Vagina (tissue), 2 donors: Measurements from ENCODE around the gene KDM1B. TPM values are rescaled to one million over a fixed set of nuclear protein-coding genes. Genes with fewer than 3 reads are reported as not detected.
A peak's percentile ranks its signal among the peaks of the same experiment; 100 is the strongest.
"Not testable (repeated sequence)": the region's sequence is repeated elsewhere in the genome, so short reads cannot be mapped to it uniquely, and the experiment has no call there.

Experiments
- DNase-seq, 2 donors: peaks; one replicate each; pipeline ENCODE4 v3.0.0-alpha.2; 2017; ENCODE audit errors: extremely low spot score in 2 of 2
- H3K27ac ChIP-seq: fragments of 200-600 bp; sonication (generic); one replicate; pipeline ENCODE4 v1.5.1; 2019
- H3K27me3 ChIP-seq: fragments of 200-600 bp; sonication (generic); one replicate; pipeline ENCODE4 v1.5.1; 2019
- H3K36me3 ChIP-seq, 2 donors: fragments of 200-600 bp; sonication (generic); one replicate each; pipeline ENCODE4 v1.5.1; 2017 to 2019
- H3K4me1 ChIP-seq: fragments of 200-600 bp; sonication (generic); one replicate; pipeline ENCODE4 v1.5.1; 2019
- H3K4me3 ChIP-seq, 2 donors: fragments of 200-600 bp; sonication (generic); 1 replicate in 1 of 2; 2 replicates in 1 of 2; pipeline ENCODE4 v1.5.1; 2016 to 2019
- H3K9me3 ChIP-seq: fragments of 200-600 bp; sonication (generic); one replicate; pipeline ENCODE4 v1.5.1; 2019
- CTCF ChIP-seq, 3 experiments: fragments of 450-650 bp in 2 of 3; fragments of 200-600 bp in 1 of 3; sonication (generic) in 1 of 3; IDR thresholded peaks; one replicate each; pipeline ENCODE4 v1.5.1; 2017 to 2019; ENCODE audit warnings: antibody characterized with exemption in 3 of 3, mild to moderate bottlenecking in 2 of 3, moderate library complexity in 2 of 3
- POLR2A ChIP-seq, 2 donors: fragments of 450-650 bp; IDR thresholded peaks; one replicate each; pipeline ENCODE4 v1.6.1; 2017; ENCODE audit warnings: antibody characterized with exemption in 2 of 2, mild to moderate bottlenecking in 2 of 2, moderate library complexity in 2 of 2
- POLR2AphosphoS5 ChIP-seq, 2 donors: sonication (generic); formaldehyde crosslinking; IDR thresholded peaks; one replicate each; pipeline ENCODE4 v1.9.0; 2017; ENCODE audit warnings: antibody characterized with exemption in 2 of 2, mild to moderate bottlenecking in 2 of 2, low read depth in 1 of 2; ENCODE audit not compliant: insufficient read depth in 1 of 2
- intact Hi-C: fragments of 100-400 bp; cut with DNase I; formaldehyde crosslinking; loops from one replicate; pipeline ENCODE4 v1.15.1; 2023
- total RNA-seq: library from RNA; depleted of rRNA; stranded (reverse); fragments of >200 nt; gene quantifications from one replicate; pipeline ENCODE4 v1.2.3, GENCODE V29; 2016

KDM1B gene
- total RNA-seq, 1 donor from 2014 or later, result 20.6 TPM

DNA sequence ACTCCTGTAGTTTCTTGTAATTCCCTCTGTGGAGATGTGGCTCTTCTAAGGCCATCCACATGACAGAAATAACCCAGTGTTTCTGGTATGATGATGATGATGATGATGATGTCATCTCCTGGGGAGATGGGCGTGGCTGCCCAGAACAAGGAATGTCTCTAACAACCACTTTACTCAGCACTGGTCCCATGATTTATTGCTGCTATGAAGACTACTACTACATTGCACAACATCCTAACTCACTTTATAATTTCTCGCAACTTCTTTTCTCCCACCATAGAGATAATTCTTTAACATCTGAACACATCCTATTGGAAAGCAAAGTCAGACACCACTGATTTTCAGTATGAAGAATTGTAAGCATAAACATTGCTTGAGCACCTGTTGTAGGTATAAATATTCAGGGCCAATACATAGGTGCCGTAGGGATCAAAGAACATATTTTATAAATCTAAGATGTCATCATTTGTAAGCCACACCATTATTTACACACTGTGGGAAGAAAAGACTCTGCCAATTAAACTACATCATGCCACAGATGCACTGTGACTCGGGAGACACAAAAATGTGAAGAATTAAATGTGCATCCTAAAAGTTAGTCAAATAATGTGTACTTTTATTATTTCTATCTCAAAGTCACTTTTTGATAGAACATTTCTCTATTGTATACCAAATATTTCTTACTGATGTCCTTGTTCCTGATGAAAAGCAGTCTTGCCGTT lies 6.8 kb upstream of the KDM1B start:
- no peaks in the 10 kb centered on the region for H3K9me3 ChIP-seq
- no peaks in the 10 kb centered on the region for H3K27me3 ChIP-seq
- peaks cover 0 to 8% of the 10 kb centered on the region in 2 donors for H3K36me3 ChIP-seq
- H3K4me1 ChIP-seq, result peaks cover 9% of the 10 kb centered on the region
- no peak for TF ChIP-seq CTCF (IDR thresholded peaks at IDR 0.05)
- peak in 1 of 2 donors; percentile 29 for TF ChIP-seq POLR2AphosphoS5 (IDR thresholded peaks at IDR 0.05; ENCODE audit: insufficient read depth in 1 of 2, low read depth in 1 of 2)
- no peak for TF ChIP-seq POLR2A (IDR thresholded peaks at IDR 0.05)
- no peak for DNase-seq
- intact Hi-C loops, result no loop called here
- H3K4me3 ChIP-seq, result no peak overlapping the region
- H3K27ac ChIP-seq, result peak overlapping the region; percentile 4

GRCh38 chr6:18151391-18151790 lies 3.8 kb upstream of the KDM1B start:
- intact Hi-C loops, H3K36me3 ChIP-seq, H3K27ac ChIP-seq, H3K9me3 ChIP-seq, DNase-seq, H3K27me3 ChIP-seq, H3K4me3 ChIP-seq: not testable (repeated sequence)
- H3K4me1 ChIP-seq, result peaks cover 26% of the 10 kb centered on the region

DNA sequence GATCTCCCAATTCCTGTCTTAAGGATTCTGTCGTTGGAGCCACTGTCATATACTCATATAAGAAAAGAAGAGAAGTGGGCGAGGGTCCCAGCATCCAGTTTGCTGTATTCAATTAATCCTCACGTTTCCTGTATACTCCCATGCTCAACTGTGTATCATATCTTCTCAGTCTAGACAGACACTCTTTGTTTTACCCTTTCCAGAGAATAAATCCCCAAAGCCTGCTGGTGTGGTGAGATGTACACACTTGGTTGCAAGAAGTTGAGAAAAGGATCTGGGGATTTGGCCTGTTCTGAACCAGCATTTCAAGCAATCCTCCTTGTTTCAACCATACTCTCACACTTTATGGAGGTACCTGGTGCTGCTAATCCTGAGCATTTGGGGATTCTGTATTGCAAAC lies 3.4 kb upstream of the KDM1B start:
- Histone ChIP-seq H3K4me1 (peaks cover 29% of the 10 kb centered on the region), H3K27ac (no peak overlapping the region), H3K9me3 (no peaks in the 10 kb centered on the region), H3K27me3 (no peaks in the 10 kb centered on the region), H3K36me3 (no peaks in the 10 kb centered on the region), H3K4me3 (no peak overlapping the region)
- TF ChIP-seq CTCF (IDR thresholded peaks at IDR 0.05) (no peak), POLR2A (IDR thresholded peaks at IDR 0.05) (no peak), POLR2AphosphoS5 (IDR thresholded peaks at IDR 0.05; ENCODE audit: insufficient read depth in 1 of 2, low read depth in 1 of 2) (no peak)
- no peak for DNase-seq
- intact Hi-C loops, result no loop called here

DNA sequence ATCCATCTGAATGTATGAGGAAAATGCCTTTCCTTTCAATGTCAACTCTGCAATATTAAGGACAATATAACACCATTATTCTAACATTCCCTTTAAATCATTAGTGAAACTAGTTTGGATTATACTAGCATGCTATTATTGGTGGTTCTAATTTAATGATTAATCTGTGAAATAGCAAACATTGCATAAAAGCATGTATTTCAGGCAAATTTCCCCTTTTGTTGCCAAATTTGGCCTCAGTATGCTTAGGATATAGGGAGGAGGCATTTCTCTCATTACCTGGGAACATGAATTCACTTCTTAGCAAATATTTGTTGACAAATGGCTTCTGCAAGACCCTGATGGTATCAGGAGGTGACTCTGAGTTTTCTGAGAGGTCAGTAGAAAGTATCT lies 1.9 kb upstream of the KDM1B start:
- no peaks in the 10 kb centered on the region for H3K27me3 ChIP-seq
- H3K4me3 ChIP-seq, result no peak overlapping the region
- no peak overlapping the region for H3K27ac ChIP-seq
- no peak for DNase-seq
- no peaks in the 10 kb centered on the region for H3K36me3 ChIP-seq
- peaks cover 29% of the 10 kb centered on the region for H3K4me1 ChIP-seq
- H3K9me3 ChIP-seq, result no peaks in the 10 kb centered on the region
- intact Hi-C loops, result no loop called here
- TF ChIP-seq POLR2A (IDR thresholded peaks at IDR 0.05), result no peak
- TF ChIP-seq CTCF (IDR thresholded peaks at IDR 0.05), result no peak
- TF ChIP-seq POLR2AphosphoS5 (IDR thresholded peaks at IDR 0.05; ENCODE audit: insufficient read depth in 1 of 2, low read depth in 1 of 2), result no peak

DNA sequence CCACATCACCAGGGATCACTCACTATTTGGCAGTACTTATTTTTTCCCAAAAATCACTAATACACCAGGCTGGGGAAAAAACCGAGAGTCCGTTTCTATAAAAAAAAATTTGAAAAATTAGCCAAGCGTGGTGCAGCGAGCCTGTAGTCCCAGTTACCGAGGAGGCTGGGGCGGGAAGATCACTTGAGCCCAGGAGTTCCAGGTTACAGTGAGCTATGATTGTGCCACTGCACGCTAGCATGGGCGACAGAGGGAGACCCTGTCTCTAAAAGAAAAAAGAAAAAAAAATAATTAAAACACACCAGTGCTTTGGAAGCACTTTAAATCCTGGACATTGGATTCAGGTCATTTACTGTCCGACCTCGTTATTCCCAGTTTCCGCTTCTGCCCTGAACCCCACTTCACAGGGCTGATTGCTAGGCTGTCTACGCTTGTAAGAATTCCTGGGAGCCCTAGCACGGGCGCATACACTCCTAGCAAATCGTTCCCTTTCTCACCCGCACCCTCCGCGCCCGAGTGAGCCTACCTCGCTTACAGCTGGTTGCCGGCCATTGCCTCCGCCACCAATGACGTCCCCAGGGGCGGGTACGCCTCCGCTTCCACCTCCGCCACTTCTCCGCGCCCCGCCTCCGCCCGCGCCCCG lies 594 bp upstream of the KDM1B start, which contains the start of gene TPMT:
TPMT (minus strand) TSS at position 571 of the 643 bp plus-strand sequence. CDS start 5,950 bp downstream, outside the sequence.
- Histone ChIP-seq H3K4me1 (peaks cover 29% of the 10 kb centered on the region), H3K4me3 (peak within 1 kb of the TSS; percentile 85 to 97), H3K9me3 (no peaks in the 10 kb centered on the region), H3K36me3 (no peaks in the 10 kb centered on the region), H3K27ac (peak within 1 kb of the TSS; percentile 77), H3K27me3 (no peaks in the 10 kb centered on the region)
- DNase-seq, result peak in 1 of 2 donors; percentile 97
- intact Hi-C loops, result no loop called here
- TF ChIP-seq POLR2AphosphoS5 (IDR thresholded peaks at IDR 0.05; ENCODE audit: insufficient read depth in 1 of 2, low read depth in 1 of 2), result peak in 1 of 2 donors; percentile 86
- TF ChIP-seq POLR2A (IDR thresholded peaks at IDR 0.05), result peak in 1 of 2 donors; percentile 72
- no peak for TF ChIP-seq CTCF (IDR thresholded peaks at IDR 0.05)
